ENCODE results near the gene LMBRD1.

Gene LMBRD1

DNA sequence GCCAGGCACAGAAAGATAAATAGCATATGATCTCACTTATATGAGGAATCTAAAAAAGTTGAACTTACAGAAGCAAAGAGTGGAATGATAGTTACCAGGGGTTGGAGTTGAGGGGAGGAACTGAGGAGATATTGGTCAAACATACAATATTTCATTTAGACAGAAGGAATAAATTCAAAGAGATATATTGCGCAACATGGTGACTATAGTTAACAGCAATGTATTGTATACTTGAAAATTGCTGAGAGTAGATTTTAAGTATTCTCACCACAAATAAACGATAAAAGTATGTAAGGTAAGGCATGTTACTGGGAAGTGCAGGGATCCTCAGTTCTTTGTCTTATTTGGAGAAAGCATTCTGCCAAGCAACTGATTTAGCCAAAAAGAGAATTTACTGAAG is 171.9 kb downstream of the LMBRD1 start:
- TF ChIP-seq EZH2 (IDR thresholded peaks at IDR 0.05; ENCODE audit: borderline replicate concordance, low read depth, low read length, severe bottlenecking), result no peak
- TF ChIP-seq, protein P1, sequence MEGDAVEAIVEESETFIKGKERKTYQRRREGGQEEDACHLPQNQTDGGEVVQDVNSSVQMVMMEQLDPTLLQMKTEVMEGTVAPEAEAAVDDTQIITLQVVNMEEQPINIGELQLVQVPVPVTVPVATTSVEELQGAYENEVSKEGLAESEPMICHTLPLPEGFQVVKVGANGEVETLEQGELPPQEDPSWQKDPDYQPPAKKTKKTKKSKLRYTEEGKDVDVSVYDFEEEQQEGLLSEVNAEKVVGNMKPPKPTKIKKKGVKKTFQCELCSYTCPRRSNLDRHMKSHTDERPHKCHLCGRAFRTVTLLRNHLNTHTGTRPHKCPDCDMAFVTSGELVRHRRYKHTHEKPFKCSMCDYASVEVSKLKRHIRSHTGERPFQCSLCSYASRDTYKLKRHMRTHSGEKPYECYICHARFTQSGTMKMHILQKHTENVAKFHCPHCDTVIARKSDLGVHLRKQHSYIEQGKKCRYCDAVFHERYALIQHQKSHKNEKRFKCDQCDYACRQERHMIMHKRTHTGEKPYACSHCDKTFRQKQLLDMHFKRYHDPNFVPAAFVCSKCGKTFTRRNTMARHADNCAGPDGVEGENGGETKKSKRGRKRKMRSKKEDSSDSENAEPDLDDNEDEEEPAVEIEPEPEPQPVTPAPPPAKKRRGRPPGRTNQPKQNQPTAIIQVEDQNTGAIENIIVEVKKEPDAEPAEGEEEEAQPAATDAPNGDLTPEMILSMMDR (IDR thresholded peaks at IDR 0.05; ENCODE audit: borderline replicate concordance, extremely low read depth, low read length, poor library complexity, severe bottlenecking), result no peak
- no peaks in the 10 kb centered on the region for H4K20me1 ChIP-seq (ENCODE audit: insufficient read depth, low read length)
- no peak overlapping the region for H2AFZ ChIP-seq (ENCODE audit: low read depth, low read length)
- H3K9ac ChIP-seq (ENCODE audit: low read depth, low read length), result no peak overlapping the region
- no peak overlapping the region for H3K27ac ChIP-seq (ENCODE audit: low read length)
- no peaks in the 10 kb centered on the region for H3K36me3 ChIP-seq (ENCODE audit: insufficient read depth, low read length)
- no peaks in the 10 kb centered on the region for H3K27me3 ChIP-seq (ENCODE audit: insufficient read depth, low read length, poor library complexity)
- no peaks in the 10 kb centered on the region for H3K4me1 ChIP-seq (ENCODE audit: insufficient read depth, low read length)
- DNase-seq (no peak), ATAC-seq (ENCODE audit: insufficient read depth, low read depth) (no peak)
- H3K79me2 ChIP-seq (ENCODE audit: insufficient read depth, low read length), result no peaks in the 10 kb centered on the region
- no peak overlapping the region for H3K4me2 ChIP-seq (ENCODE audit: insufficient read depth, low read length)
- H3K9me3 ChIP-seq (ENCODE audit: insufficient read depth, low read length, severe bottlenecking), result no peaks in the 10 kb centered on the region
- no peak overlapping the region for H3K4me3 ChIP-seq (ENCODE audit: low read depth in 1 of 2, low read length in 2 of 2)
